GM21526 (cell line): ENCODE data around the gene LRRK1.

Experiments used
- ATAC-seq: cut with Tn5 transposase; IDR thresholded peaks from one replicate; pipeline ENCODE4 v1.9.1; 2021; ENCODE audit warnings: moderate library complexity; ENCODE audit not compliant: unreplicated experiment, low FRiP score

Gene LRRK1

DNA sequence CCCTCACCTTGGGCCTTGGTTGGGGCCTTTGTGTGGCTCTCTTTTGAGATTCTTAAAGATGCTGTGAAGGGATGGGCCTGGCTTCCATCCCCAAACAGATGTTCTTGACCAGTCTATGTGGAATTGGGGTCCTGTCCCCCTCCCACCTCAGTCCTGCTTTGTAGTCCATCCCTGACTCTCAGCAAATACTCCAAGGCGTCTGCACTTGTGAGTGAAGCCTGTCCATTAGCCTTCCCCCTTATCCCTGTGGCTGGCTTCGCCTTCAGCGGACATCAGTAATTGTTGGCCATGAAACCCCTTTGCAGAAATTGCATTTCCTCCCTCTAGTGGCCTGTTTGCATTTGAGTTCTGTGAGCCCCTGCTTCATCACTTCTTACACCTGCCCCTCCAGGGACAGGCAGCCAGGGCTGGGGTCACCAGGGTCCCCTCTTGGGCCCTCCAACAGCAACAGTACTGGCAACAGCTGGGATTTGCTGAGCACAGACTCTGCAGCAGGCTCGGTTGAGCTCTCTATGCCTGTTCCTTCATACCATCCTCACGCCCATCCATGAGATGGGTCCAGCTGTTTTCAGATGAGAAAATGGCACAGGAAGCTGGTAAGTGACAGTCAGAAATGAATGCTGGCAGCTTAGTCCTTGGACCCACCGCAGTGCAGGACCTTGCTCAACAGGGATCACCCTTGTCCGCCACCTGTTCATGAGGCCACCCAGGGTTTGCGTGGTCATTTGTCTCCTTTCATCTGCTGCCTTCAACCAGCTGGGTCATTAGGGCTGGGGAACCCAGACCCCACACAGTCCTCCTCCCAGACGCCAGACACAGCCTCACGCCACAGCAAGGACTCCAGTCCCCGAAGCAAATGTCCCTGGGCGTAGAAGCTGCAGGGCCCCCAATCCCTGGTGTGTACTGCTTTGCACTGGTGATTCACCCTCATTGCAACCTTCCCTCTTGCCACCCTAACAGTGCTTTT lies 8.9 kb upstream of the LRRK1 start:
- ATAC-seq, result no peak

DNA sequence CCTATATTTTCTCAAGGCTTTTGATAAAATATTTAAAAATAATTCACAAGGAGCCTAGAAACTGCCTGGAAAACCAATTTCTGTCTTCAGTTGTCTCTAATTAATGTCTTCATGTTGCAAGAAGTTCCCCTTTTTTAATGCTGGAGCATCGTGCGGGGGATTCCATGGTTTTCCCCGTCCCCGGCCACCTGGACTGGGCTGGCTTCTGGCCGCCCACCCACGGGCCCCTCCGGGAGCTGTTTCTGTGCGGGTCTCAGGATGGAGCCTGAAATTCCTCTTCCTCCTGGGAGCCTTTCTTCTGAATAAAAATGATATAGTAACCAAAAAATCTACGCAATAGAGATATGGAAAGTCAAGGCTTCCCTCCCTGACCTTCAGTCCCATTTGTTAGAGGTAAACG lies 8.1 kb upstream of the LRRK1 start:
- ATAC-seq, result no peak

DNA sequence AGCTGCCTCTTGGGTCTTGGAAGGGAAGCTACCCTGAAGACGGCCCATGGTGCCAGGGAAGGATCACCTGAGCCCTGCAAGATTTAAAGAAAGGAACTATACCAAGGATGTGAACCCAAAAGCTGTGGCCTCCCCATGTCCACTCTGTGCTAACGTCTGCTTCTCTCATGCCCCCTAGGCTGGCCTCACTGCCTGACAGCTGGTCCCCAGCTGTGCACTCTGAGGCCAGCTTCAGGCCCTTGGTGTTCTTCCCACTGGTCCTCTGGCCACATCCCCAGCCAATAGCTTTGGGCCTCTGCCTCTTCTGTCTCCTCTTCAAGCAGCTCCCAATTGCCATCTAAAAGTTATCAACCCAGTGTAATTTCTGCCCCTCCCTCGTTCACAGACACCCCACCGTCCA lies 5.2 kb upstream of the LRRK1 start:
- ATAC-seq, result no peak

DNA sequence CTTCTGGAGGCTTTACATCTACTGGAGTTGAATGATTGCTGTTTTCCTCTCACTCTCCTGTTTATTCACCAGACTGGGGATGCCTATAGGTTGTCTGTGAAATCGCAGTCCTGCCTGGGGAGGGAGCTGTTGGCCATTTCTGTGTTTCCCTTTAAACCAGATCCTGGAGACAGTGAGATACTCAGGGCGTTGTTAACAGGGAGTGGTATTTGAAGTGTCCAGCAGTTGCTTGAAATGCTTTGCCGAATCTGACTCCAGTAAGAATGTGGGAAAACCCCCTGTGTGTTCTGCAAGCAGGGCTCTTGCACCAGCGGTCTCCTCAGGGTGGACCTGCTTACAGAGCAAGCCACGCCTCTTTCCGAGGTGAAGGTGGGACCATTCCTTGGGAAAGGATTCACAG lies 4.3 kb upstream of the LRRK1 start:
- ATAC-seq, result no peak

DNA sequence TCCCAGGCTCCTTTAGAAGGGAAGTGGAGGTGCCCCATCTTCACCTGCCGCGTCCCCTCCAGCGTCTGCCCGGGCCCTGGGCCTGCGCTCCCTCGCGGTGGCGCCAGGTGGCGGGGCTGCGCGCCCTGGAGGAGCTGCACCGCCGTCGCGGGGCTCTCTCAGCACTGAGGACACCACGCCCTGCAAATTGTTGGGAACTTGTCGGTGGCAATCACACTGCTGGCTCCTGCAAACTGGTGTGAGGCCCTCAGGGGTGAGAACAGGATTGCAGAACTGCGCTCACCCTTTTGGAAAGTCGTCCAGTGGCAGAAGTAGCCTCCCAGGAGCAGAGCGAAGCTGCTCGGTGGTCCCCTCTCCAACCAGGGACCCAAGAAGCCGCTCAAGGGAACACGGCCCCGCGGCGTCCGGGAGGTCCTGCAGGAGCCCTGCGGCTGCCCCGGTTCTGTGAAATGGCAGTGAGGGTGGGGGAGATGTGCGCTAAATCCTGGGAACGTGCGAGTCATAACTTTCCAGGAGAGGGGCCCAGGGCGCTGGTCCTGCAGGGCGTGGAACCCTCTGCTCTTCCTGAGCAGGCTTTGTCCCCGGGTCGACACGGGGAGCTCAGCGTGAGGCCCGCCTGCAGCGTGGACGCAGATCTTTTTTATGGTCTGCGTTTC lies 995 bp upstream of the LRRK1 start:
- peak; percentile 64 for ATAC-seq

DNA sequence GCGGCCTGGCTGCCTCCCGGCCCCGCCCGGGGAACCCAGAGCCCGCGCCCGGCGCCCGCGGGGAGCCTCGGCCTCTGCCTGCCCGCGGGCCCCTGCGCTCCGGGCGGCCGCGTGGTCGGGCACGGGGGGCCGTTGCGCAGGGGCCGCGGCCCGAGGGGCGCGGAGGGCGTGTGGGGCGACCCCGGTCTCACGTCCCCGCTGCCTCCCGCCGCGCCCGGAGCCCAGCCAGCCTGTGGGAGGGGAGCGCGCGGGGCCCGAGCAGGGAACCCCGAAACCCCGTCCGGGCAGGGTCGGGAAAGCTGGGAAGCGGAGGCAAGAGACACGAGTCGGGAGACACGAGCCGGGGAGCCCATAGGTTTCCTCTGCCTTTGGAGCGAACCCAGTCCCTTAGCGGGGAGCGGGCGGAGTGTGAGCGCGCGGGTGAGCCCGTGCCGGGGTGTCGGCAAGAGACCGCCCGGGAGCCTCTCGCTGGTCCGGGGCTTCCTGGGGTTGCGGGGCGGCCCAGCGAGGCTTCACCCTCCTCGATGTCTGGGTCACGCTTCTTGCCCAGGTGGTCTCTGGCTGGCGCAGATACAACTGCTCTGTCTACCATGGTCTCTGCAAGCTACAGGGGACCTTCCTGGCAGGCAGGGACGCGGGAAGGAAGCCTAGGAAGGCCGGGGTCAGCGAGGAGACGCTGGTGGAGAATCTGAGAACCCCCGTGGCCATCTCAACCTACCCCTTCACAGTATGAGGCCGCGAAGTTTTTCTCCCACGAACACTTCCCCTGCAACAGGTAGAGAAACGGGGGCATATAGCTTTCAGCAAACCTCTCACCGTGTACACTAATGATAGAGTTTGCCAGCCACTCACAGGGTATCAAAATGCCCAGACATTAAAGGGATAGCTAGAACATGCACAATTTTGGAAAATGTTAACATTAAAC lies 586 bp downstream of the LRRK1 start:
- ATAC-seq, result no peak

DNA sequence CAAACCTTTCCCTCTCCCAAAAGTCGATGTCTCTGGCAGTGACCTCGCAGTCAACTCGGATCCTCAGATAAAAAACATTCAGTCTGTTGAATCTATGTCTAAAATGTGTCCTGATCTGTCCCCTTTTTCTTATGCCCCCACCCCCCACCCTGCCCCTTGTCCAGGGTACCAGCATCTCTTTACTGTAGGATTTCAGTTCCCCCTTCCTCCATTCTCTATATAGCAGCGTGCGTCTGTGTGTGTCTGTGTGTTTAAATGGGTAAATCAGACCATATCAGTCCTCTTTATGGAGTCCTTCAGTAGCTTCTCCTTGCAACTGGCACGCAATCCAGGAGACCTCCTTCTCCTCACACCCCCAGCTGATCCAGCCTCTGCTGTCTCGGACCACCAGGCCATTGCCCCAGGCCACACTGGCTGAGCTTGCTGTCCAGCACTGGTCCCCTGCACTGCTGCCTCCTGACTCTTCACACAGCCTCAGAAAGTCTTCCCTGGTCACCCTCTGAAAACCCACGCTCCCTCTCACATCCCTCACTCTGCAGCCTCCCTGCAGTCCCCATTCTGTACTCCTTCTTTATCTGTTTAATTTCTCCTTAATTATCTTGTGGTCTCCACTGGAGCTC lies 1.5 kb downstream of the LRRK1 start:
- ATAC-seq, result peak; percentile 21

DNA sequence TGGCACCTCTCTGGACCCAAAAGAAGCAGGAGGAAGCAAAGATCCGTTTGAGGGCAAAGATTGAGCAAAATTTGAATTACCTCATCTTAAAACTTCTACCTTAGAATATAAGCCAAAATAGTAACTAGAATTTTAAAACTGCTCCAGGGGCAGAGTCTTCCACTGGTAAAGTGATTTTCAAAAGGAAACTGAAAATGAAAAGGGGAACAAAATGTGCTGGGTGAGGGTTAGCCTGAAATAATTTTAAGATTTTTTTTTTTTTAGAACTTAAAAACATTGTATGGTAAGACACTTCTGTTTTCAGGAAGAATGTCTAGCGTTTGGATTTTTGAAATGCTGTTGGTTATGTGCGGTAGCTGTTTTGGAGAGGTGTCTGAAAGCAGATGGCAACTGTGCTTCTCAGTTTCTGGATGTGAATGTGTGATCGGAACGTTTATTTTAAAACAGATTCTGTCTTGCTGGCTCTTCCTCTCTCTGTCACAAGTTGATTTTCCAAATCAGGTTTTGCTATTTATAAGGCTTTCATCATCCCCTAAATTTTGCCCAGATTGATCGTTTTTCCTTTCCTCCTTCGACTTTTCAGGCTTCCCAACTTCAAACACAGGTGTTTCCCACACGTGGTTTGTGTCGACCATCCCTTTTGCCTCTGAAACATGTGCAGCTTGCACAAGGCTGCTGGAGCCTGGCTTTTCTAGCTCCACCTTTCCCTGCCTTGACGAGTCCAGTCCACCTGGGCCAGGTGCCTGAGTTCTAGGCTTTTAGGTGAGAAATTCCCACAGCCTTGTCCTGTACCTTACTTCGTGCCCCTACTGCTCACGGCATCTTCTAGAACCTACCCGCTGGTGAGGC lies 3.3 kb downstream of the LRRK1 start:
- ATAC-seq, result no peak

DNA sequence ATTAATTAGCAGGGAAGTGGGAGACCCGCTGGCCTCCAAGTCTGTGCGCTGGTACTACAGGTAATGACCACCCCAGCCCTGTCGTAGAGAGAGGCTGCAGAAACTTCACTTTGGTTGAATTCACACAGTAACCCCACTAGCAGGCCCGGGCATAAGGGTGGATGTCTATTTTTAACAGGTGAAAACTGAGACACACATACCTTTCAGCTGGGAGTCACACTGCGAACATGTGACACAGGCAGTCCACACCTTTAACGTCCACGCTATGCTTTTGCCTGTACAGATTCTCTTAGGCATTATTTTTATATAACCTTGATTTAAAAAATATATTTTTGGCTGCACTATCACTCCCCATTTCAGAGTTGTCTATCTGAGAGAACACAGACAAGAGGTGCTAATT lies 3.9 kb downstream of the LRRK1 start:
- no peak for ATAC-seq

DNA sequence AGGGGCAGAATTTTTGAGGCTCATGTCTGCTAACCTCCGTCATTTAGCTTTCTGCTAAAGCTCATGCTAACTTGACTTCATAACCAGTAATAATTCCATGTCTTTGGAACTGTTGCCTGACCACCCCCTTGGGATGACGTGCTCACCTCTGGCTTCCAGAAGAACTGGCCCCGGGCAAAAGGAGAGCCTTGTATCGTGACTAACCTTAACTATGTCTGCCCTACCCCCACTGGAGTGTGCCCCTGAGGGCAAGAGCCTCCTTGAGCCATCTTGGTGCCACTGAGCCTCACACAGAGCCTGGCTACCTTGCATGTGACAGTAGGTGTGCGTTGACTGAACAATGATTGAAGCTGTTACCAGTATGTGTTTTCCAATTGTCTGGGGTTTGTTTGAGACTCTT lies 4.7 kb downstream of the LRRK1 start:
- ATAC-seq, result no peak

DNA sequence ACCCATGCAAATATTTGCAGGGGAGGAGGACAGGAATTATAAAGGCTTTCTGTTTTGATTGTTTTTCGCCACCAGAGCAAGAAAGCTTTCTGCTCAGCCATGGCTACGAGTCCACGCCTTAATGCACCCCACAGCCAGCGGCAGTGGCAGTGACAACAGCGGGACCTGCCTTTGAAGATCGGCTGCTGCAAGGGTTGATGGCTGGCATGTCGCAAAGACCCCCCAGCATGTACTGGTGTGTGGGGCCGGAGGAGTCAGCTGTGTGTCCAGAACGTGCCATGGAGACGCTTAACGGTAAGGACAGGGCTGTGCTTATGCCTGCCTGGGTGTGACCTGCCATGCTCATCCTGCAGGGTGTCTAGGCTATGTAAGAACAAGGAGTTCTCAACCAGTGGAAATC lies 5.3 kb downstream of the LRRK1 start:
- ATAC-seq, result no peak

DNA sequence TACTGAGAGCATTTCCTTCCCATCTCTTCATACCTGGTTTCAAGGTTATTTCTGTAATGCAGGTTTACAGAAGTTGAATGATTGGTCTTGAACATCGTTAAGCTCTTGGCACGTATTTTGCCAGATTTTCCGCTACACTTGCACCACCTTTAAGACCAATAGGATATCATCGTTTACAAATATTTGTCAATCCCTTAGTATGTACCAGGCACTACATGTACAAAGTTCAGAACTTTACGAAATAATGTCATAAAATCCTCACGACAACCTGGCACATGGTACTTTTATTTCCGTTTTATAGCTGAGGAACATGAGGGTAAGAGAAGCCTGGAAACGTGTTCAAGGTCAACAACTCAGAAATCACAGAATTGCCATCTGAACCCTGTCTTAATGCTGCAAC lies 6.3 kb downstream of the LRRK1 start:
- ATAC-seq, result no peak

DNA sequence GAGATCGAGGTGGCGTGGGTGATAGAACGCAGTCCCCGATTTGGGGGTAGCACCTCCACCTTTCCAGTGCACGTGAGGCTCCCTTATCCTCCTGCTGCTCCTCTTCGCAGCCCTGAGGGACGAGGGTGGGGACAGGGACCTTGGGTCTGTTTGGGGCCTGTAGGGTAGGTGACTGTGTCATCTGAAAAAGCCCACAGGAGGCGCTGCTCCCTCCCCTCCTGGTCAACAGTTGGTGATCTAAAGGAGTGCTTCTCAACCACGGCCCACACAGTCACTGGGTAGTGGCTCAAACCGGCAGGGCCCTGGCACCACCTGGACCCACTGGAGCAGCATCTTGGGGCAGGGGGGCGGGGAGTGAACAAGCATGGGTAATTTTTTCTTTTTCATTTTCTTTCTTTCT lies 7.1 kb downstream of the LRRK1 start:
- no peak for ATAC-seq

DNA sequence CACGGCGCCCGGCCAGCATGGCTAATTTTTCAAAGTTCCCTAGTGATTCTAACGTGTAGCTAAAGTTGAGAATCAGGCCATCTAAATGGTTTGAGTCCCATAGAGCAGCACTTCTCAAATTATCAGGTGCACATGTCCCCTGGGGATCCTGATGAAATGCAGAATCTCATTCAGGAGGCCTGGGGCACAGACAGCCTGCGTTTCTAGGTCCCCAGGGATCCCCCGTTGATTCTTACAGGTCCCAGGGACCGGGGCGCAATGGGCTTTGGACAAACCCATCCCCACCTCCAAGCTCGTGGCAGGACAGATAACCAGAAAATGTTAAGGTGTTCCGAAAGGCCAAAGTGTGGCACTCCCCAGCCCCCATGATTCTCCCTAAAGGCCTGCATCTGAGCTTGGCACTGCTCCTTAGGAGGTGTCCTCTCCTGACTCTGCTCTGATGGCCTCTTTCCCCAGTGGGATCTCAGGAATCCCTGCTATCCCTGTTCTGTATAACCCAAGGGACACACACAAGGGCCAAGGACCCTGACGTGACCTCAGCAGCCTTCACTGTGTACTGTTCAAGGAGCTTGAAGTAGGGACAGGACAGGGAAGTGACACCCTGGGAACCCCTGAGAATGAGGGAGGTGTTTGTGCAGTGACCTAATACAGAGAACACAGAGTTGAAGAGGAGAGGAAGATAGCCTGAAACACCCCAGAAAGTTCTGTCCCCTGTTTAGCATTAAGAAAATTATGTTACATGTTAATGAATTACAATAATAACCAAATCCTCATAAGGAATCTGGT lies 8.0 kb downstream of the LRRK1 start:
- peak; percentile 34 for ATAC-seq

DNA sequence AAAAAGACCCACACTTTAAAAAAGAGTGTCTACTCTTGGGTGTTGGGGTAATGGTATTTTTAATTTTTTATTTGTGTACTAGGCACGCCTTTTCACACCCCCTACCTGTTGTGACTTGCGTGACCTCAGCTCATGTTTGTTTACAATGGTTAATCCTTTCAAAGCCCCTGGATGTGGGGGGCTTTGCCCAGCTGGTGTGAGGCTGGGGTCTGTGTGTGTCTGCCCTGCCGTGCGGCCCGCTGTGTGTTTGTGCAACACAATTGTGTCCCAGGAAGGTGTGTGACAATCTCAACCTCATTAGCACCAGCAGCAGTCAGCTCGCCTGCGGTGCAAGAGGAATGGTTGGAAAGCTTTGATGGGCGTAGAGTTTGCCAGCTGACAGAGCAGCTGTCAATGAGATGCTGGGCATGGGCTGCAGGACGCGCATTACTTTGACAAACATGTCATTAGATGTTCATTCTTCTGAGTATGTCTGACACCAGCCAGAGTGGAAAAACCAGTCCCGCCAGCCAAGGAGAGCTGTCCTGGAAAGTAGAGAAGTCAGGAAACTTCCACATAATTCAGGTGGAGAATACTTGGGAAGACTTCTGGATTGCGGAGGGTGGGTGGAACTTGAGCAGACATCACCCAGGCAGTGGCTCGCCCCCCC lies 9.6 kb downstream of the LRRK1 start:
- ATAC-seq, result no peak

DNA sequence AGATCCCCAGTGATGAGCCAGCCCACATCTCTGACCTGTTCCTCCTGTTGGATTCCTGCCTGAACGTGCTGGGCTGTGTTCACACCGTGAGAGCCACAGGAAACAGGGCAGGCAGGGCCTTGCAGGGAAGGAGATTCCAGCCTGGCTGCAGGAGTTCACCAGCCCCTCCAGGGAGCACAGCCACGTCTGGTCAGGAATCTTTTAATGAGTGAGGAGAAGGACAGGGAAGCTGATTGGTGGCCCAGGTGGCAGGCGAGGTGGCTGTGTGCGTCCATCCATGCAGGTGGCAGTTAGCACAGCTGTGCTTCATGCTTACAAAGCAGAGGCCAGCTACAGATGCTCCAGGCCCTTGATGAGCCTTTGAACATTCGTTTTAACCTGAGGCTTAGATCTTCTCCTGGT lies 10.5 kb downstream of the LRRK1 start:
- ATAC-seq, result peak; percentile 29

DNA sequence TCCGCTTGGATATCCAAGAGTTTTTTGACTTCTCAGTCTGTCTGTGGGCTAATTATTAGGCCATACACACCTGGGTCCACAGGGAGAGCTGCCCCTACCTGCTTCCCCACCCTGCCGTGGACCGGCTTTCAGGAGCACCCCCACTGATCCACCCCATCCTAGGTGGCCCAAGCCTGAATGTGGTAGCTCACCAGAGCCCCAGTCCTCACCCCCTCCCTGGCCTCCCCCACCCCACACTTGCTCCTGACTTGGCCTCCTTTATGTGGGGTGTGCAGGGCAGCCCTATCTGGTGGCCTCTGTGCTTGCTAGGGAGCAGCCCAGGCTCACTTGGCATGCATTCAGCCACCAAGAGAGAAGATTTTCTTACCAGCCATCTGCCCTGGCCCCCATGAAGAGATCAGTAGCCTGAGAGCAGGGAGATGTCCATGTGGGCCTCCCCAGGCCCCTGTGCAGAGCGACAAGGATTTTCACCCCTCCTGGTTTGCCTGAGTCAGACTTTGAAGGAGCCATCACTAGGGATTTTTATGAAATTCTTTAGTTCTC lies 11.2 kb downstream of the LRRK1 start:
- no peak for ATAC-seq
